ENCODE results near the gene ADAM23.
"Not testable (repeated sequence)": the region's sequence is repeated elsewhere in the genome, so short reads cannot be mapped to it uniquely, and the experiment has no call there.

The ADAM23 gene

GRCh38 chr2:206442833-206443734 lies at the start of gene ADAM23:
TSS of gene ADAM23 (plus strand) at chr2:206443532. CDS start at chr2:206443867, 335 bp downstream.
- no peak for DNase-seq (ENCODE audit: low read depth in 2 of 2)

- DNase-seq (ENCODE audit: low read depth in 2 of 2): no peak
Observed at GRCh38 chr2:206396211-206396610, 47.1 kb upstream of the ADAM23 start.

- DNase-seq (ENCODE audit: low read depth in 2 of 2): not testable (repeated sequence)
Observed at GRCh38 chr2:206402956-206403569, 40.3 kb upstream of the ADAM23 start.

- DNase-seq (ENCODE audit: low read depth in 2 of 2): no peak
Observed at GRCh38 chr2:206408323-206409320, 34.7 kb upstream of the ADAM23 start.

GRCh38 chr2:206410714-206411113 lies 32.6 kb upstream of the ADAM23 start:
- DNase-seq (ENCODE audit: low read depth in 2 of 2): no peak

GRCh38 chr2:206415618-206416243 lies 27.6 kb upstream of the ADAM23 start:
- DNase-seq (ENCODE audit: low read depth in 2 of 2): no peak

- DNase-seq (ENCODE audit: low read depth in 2 of 2): no peak
Observed at GRCh38 chr2:206418968-206419367, 24.4 kb upstream of the ADAM23 start.

- no peak for DNase-seq (ENCODE audit: low read depth in 2 of 2)
Observed at GRCh38 chr2:206420721-206421120, 22.6 kb upstream of the ADAM23 start.

- DNase-seq (ENCODE audit: low read depth in 2 of 2): no peak
Observed at GRCh38 chr2:206422493-206422892, 20.8 kb upstream of the ADAM23 start.

- no peak for DNase-seq (ENCODE audit: low read depth in 2 of 2)
Observed at GRCh38 chr2:206423147-206423546, 20.2 kb upstream of the ADAM23 start.

GRCh38 chr2:206424134-206424533 lies 19.2 kb upstream of the ADAM23 start:
- no peak for DNase-seq (ENCODE audit: low read depth in 2 of 2)

- no peak for DNase-seq (ENCODE audit: low read depth in 2 of 2)
Observed at GRCh38 chr2:206428783-206429182, 14.5 kb upstream of the ADAM23 start.

GRCh38 chr2:206430452-206430851 lies 12.9 kb upstream of the ADAM23 start:
- DNase-seq (ENCODE audit: low read depth in 2 of 2): no peak

GRCh38 chr2:206431439-206431838 lies 11.9 kb upstream of the ADAM23 start:
- DNase-seq (ENCODE audit: low read depth in 2 of 2): no peak

- DNase-seq (ENCODE audit: low read depth in 2 of 2): no peak
Observed at GRCh38 chr2:206432193-206433082, 10.9 kb upstream of the ADAM23 start.

- no peak for DNase-seq (ENCODE audit: low read depth in 2 of 2)
Observed at GRCh38 chr2:206433190-206433589, 10.1 kb upstream of the ADAM23 start.

GRCh38 chr2:206433686-206434085 lies 9.6 kb upstream of the ADAM23 start:
- no peak for DNase-seq (ENCODE audit: low read depth in 2 of 2)

GRCh38 chr2:206435742-206436141 lies 7.6 kb upstream of the ADAM23 start:
- DNase-seq (ENCODE audit: low read depth in 2 of 2): no peak

- DNase-seq (ENCODE audit: low read depth in 2 of 2): no peak
Observed at GRCh38 chr2:206438196-206438724, 5.1 kb upstream of the ADAM23 start.

GRCh38 chr2:206442474-206442832 lies 879 bp upstream of the ADAM23 start:
- DNase-seq (ENCODE audit: low read depth in 2 of 2): no peak

Data from stimulated activated CD8-positive, alpha-beta memory T cell treated with anti-CD3 and anti-CD28 coated beads, Interleukin-15, amount 100 ng/mL, for 4 hours (primary cell).